GM12891 (cell line): ENCODE measurements around the gene MRPL14.

Source experiments
- PAX5 ChIP-seq: IDR thresholded peaks from 2 replicates; pipeline ENCODE4 v1.6.1; 2011; ENCODE audit warnings: low read length, moderate library complexity, mild to moderate bottlenecking; ENCODE audit not compliant: insufficient read depth, severe bottlenecking
- POLR2A ChIP-seq: IDR thresholded peaks from 2 replicates; pipeline ENCODE4 v1.6.1; 2011; ENCODE audit warnings: low read depth, low read length, control low read depth
- POLR2AphosphoS5 ChIP-seq: IDR thresholded peaks from 2 replicates; pipeline ENCODE4 v1.6.1; 2011; ENCODE audit warnings: low read depth, low read length, control low read depth
- POU2F2 ChIP-seq: IDR thresholded peaks from 2 replicates; pipeline ENCODE4 v1.6.1; 2011; ENCODE audit warnings: low read depth, mild to moderate bottlenecking, control low read depth, low read length, moderate library complexity
- SPI1 ChIP-seq: IDR thresholded peaks from 2 replicates; pipeline ENCODE4 v1.6.1; 2011; ENCODE audit warnings: low read depth, low read length, control low read depth
- TAF1 ChIP-seq: IDR thresholded peaks from 2 replicates; pipeline ENCODE4 v1.6.1; 2011; ENCODE audit warnings: low read depth, low read length, control low read depth

DNA sequence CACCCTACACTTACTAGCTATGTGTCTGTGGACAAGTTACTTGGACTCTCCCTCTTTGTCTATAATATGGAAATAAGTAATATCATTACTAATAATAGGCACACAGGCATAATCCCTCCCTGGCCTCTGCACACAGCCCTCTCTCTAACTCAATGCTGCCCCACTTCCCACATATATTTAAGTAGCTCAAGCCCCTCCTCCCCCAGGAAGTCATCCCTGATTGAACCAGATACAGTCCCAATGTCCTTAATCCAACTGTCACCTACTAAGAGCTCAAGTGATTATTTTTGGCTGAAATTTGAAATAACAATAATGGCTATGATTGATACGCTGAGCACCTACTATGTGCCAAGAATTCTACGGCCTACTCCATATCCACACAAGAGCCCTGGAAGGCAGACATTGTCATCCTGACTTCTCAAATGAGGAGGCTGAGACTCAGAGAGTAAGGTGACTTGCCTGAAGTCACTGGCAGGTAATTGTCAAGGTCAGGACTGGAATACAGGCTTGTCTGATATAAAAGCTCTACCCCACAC lies 29.4 kb downstream of the MRPL14 start:
- TF ChIP-seq POLR2AphosphoS5 (no peak), POLR2A (no peak), TAF1 (no peak), SPI1 (no peak), POU2F2 (no peak), PAX5 (no peak)
